ENCODE measurements around the gene SDK1. TPM values are rescaled to one million over a fixed set of nuclear protein-coding genes. Genes with fewer than 3 reads are reported as not detected.

The SDK1 gene
- total and polyA plus RNA-seq, 2 donors (not counting 3 experiments of a cell fraction or from before 2014, with no cell fraction given) = 1.6 to 3.9 TPM

GRCh38 chr7:4078580-4078979 is 777.5 kb downstream of the SDK1 start:
- no peaks in the 10 kb centered on the region for H3K36me3 ChIP-seq (ENCODE audit: control insufficient read depth in 2 of 2, extremely low read depth in 1 of 2, insufficient read depth in 2 of 2, low read length in 2 of 2)
- BruUV-seq (replicated peaks) = no TSS peak
- no peaks in the 10 kb centered on the region for H3K9me1 ChIP-seq (replicated peaks; ENCODE audit: control insufficient read depth, extremely low read depth, insufficient read depth, low read length)
- no peak overlapping the region for H3K9ac ChIP-seq (replicated peaks; ENCODE audit: extremely low read depth, insufficient read depth, low read length)
- no peaks in the 10 kb centered on the region for H3K79me2 ChIP-seq (ENCODE audit: control insufficient read depth, insufficient read depth, low read length)
- H2AFZ ChIP-seq (ENCODE audit: low read depth, low read length) = no peak overlapping the region
- no peak for TF ChIP-seq POLR2AphosphoS5 (IDR thresholded peaks at IDR 0.05; ENCODE audit: insufficient read depth, low read depth, low read length)
- TF ChIP-seq JUN (IDR thresholded peaks at IDR 0.05; ENCODE audit: borderline replicate concordance, insufficient read depth, insufficient read length, low read depth) = no peak
- no peak for TF ChIP-seq MYC (IDR thresholded peaks at IDR 0.05; ENCODE audit: low read depth, low read length)
- no peak for TF ChIP-seq CTCF (IDR thresholded peaks at IDR 0.05; ENCODE audit: extremely low read depth in 1 of 2, insufficient read depth in 1 of 2, low read depth in 1 of 2, low read length in 2 of 2)
- no peak for TF ChIP-seq GATA2 (IDR thresholded peaks at IDR 0.05; ENCODE audit: insufficient read depth, insufficient read length, low read depth, low read length)
- no peak for TF ChIP-seq POLR2A (IDR thresholded peaks at IDR 0.05; ENCODE audit: low read depth, low read length)
- no peak for TF ChIP-seq FOS (IDR thresholded peaks at IDR 0.05; ENCODE audit: borderline replicate concordance, insufficient read depth, low read length)
- TF ChIP-seq MAX (IDR thresholded peaks at IDR 0.05; ENCODE audit: insufficient read depth, insufficient read length) = no peak
- TF ChIP-seq EZH2 (IDR thresholded peaks at IDR 0.05; ENCODE audit: borderline replicate concordance, low read depth, low read length, severe bottlenecking) = no peak
- intact Hi-C loops (cut with micrococcal nuclease) = no loop called here
- ChIA-PET CTCF (no interaction called here), POLR2A (no interaction called here)
- DNase-seq (ENCODE audit: low read depth, low spot score) (no peak), FAIRE-seq (no peak)
- no peak overlapping the region for H3K4me3 ChIP-seq (replicated peaks in 1 of 3; ENCODE audit: insufficient read depth in 1 of 3, low read depth in 1 of 3, low read length in 3 of 3)
- H4K20me1 ChIP-seq (replicated peaks; ENCODE audit: control insufficient read depth, extremely low read depth, insufficient read depth, low read length) = no peaks in the 10 kb centered on the region
- no peaks in the 10 kb centered on the region for H3K4me1 ChIP-seq (ENCODE audit: control insufficient read depth, extremely low read depth, insufficient read depth, low read length)
- no peak overlapping the region for H3K4me2 ChIP-seq (ENCODE audit: insufficient read depth, low read length)
- H3K27ac ChIP-seq (ENCODE audit: insufficient read depth, low read depth, low read length) = no peak overlapping the region
- H3K9me3 ChIP-seq (replicated peaks; ENCODE audit: control insufficient read depth, insufficient read depth, low read length) = no peaks in the 10 kb centered on the region
- no peaks in the 10 kb centered on the region for H3K27me3 ChIP-seq (ENCODE audit: control insufficient read depth in 2 of 2, insufficient read depth in 2 of 2, low read length in 2 of 2)
- dilution Hi-C loops (cut with MboI; ENCODE audit: extremely low pct_ligation_motif_present, low sequenced_read_pairs) = no loop called here

Data from endothelial cell of umbilical vein (primary cell).